OCI-LY1 (cell line): ENCODE data around the gene NRGN.

Experiments
- CTCF ChIP-seq: fragments of 200-600 bp; sonication (generic), shearing (Covaris generic); IDR thresholded peaks from 2 replicates; pipeline ENCODE4 v1.5.1; 2017; ENCODE audit warnings: mild to moderate bottlenecking, antibody characterized with exemption, low read length, moderate library complexity, mixed read lengths
- EZH2 ChIP-seq: fragments of 200-600 bp; sonication (generic), shearing (Covaris generic); IDR thresholded peaks from 2 replicates; pipeline ENCODE4 v1.8.0; 2017; ENCODE audit warnings: borderline replicate concordance, mixed run types, mild to moderate bottlenecking, antibody characterized with exemption, low read length, moderate library complexity, mixed read lengths

- TF ChIP-seq CTCF: peak; percentile 45; the same call in 1 of the 2 replicates
- TF ChIP-seq EZH2: no peak
These were observed 6.3 kb downstream of the NRGN start for GRCh38 chr11:124745835-124746620.
